ENCODE measurements around the gene IQSEC1.

DNA sequence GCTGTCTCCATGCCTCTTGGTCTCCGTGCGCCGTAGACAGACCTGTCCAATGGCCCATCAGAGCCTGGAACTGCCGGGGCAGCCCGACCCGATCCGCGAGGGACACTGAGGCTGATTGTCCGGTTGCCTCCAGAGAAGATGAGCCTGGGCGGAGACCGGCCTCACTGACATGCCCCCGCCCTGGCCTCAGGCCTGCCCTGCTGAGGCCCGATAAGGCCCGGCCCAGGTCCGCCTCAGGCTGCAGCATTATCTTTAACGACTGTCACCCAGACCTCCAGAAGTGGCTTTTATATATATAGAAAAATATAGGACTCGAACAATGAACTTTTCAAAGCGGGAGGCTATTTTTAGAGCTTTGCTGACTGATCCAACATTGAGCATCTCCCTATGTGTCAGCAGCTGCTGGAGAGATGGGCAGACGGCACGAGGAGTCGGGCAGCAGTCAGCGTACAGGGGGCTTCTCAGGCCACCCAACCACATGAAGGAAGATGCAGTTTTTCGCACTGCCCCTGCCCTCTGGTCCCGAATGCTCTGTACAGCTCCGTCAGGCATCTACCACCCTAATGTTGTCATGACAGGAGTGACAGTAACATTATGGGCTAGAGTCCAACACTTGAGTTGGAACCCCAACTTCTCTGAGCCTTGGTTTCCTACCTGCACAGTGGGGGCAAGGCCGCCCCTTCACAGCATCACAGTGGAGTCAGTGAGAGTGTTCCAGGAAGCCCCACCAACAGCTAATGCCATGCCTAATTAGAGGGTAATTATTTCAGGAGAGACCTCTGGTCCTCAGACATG is 119.8 kb downstream of the IQSEC1 start:
- no peak for TF ChIP-seq GATA3 (IDR thresholded peaks at IDR 0.05; ENCODE audit: low read depth, low read length)
- no peak for TF ChIP-seq GATA2 (IDR thresholded peaks at IDR 0.05; ENCODE audit: low read depth, low read length)
